ENCODE data around the gene PTRHD1. TPM values are rescaled to one million over a fixed set of nuclear protein-coding genes. Genes with fewer than 3 reads are reported as not detected.

Gene PTRHD1
- total and polyA plus RNA-seq, 11 donors: 12.6 to 37.1 (median 27.5) TPM

- WGBS, 4 donors: 47 to 73% (median 68%) methylated on average over 3 of the region's 3 CpGs
- Histone ChIP-seq H3K9me3 (no peaks in the 10 kb centered on the region), H3K4me3 (no peak overlapping the region), H3K27me3 (no peaks in the 10 kb centered on the region), H3K27ac (no peak overlapping the region), H3K4me1 (peaks cover 0 to 11% (median 0%) of the 10 kb centered on the region in 12 donors), H3K36me3 (peaks cover 0 to 77% (median 56%) of the 10 kb centered on the region in 9 donors)
- no peak for TF ChIP-seq POLR2A (IDR thresholded peaks at IDR 0.05)
- TF ChIP-seq CTCF (IDR thresholded peaks at IDR 0.05): no peak
- intact Hi-C loops (cut with DNase I): no loop called here
- ATAC-seq (no peak), DNase-seq (no peak)
Observed at GRCh38 chr2:24743924-24744323, 49.3 kb downstream of the PTRHD1 start.

GRCh38 chr2:24742730-24743129 lies 50.5 kb downstream of the PTRHD1 start:
- H3K36me3 ChIP-seq: peaks cover 0 to 69% (median 58%) of the 10 kb centered on the region in 9 donors
- H3K9me3 ChIP-seq: no peaks in the 10 kb centered on the region
- 84 to 88% (median 88%) methylated on average over 1 of the region's 1 CpG for whole genome bisulfite sequencing, 4 donors
- H3K27me3 ChIP-seq: no peaks in the 10 kb centered on the region
- no peak overlapping the region for H3K4me3 ChIP-seq
- no peak overlapping the region for H3K27ac ChIP-seq
- DNase-seq (no peak), ATAC-seq (no peak)
- TF ChIP-seq POLR2A (IDR thresholded peaks at IDR 0.05) (no peak), CTCF (IDR thresholded peaks at IDR 0.05) (no peak)
- intact Hi-C loops (cut with DNase I): no loop called here
- peaks cover 0 to 11% (median 2%) of the 10 kb centered on the region in 12 donors for H3K4me1 ChIP-seq

GRCh38 chr2:24740142-24740541 lies 53.0 kb downstream of the PTRHD1 start:
- no peaks in the 10 kb centered on the region for H3K27me3 ChIP-seq
- DNase-seq: no peak
- H3K4me1 ChIP-seq: peaks cover 0 to 11% (median 2%) of the 10 kb centered on the region in 12 donors
- no peak for ATAC-seq
- no peak overlapping the region for H3K27ac ChIP-seq
- no peak for TF ChIP-seq POLR2A (IDR thresholded peaks at IDR 0.05)
- TF ChIP-seq CTCF (IDR thresholded peaks at IDR 0.05): no peak
- intact Hi-C loops (cut with DNase I): no loop called here
- H3K36me3 ChIP-seq: peaks cover 0 to 52% (median 44%) of the 10 kb centered on the region in 9 donors
- no peaks in the 10 kb centered on the region for H3K9me3 ChIP-seq
- 87 to 91% (median 90%) methylated on average over 1 of the region's 1 CpG for WGBS, 4 donors
- H3K4me3 ChIP-seq: no peak overlapping the region

Other genes with a start within 250 kb of the PTRHD1 start
- gene CENPO, start within 50 bp of the PTRHD1 start, total RNA-seq: 1 to 10 TPM; 1.6 to 9.2 (median 2.7) TPM
- gene CENPO, start within 50 bp of the PTRHD1 start, polyA plus RNA-seq: 1 to 10 TPM; 1.5 to 2.4 TPM
- gene ADCY3, start 126.8 kb upstream of the PTRHD1 start, total RNA-seq: 10 to 100 TPM in 7 of 9 donors, 1 to 10 TPM in 2; 9.3 to 36.0 (median 17.5) TPM
- gene ADCY3, start 126.8 kb upstream of the PTRHD1 start, polyA plus RNA-seq: 10 to 100 TPM; 10.9 to 14.4 TPM
- gene DNAJC27, start 178.6 kb upstream of the PTRHD1 start, total RNA-seq: 10 to 100 TPM in 2 of 9 donors, 1 to 10 TPM in 7; 5.1 to 13.6 (median 9.1) TPM
- 1 to 10 TPM; 4.3 to 5.0 TPM for gene DNAJC27, start 178.6 kb upstream of the PTRHD1 start, polyA plus RNA-seq
- gene EFR3B, start 248.7 kb upstream of the PTRHD1 start, total RNA-seq: 10 to 100 TPM in 1 of 9 donors, 1 to 10 TPM in 8; 4.3 to 13.8 (median 6.3) TPM
- 1 to 10 TPM; 1.7 to 1.8 TPM for gene EFR3B, start 248.7 kb upstream of the PTRHD1 start, polyA plus RNA-seq